ENCODE data around the gene EHF.
"Not testable (repeated sequence)": the region's sequence is repeated elsewhere in the genome, so short reads cannot be mapped to it uniquely, and the experiment has no call there.

Gene EHF

GRCh38 chr11:34674038-34674437, 53.1 kb downstream of the EHF start:
- no peak for DNase-seq

GRCh38 chr11:34676227-34676626, 55.3 kb downstream of the EHF start:
- DNase-seq: no peak

GRCh38 chr11:34679681-34680080, 58.8 kb downstream of the EHF start:
- DNase-seq: no peak

GRCh38 chr11:34680206-34680605, 59.3 kb downstream of the EHF start:
- DNase-seq: no peak

GRCh38 chr11:34680918-34681586, 60.2 kb downstream of the EHF start:
- DNase-seq: no peak

- DNase-seq: no peak
Observed at GRCh38 chr11:34682825-34683224, 61.9 kb downstream of the EHF start.

- DNase-seq: no peak
Observed at GRCh38 chr11:34683396-34683795, 62.5 kb downstream of the EHF start.

GRCh38 chr11:34685864-34686263, 65.0 kb downstream of the EHF start:
- no peak for DNase-seq

- not testable (repeated sequence) for DNase-seq
Observed at GRCh38 chr11:34692299-34692698, 71.4 kb downstream of the EHF start.

GRCh38 chr11:34696862-34697261, 76.0 kb downstream of the EHF start:
- no peak for DNase-seq

GRCh38 chr11:34706709-34707461, 86.0 kb downstream of the EHF start:
- DNase-seq: no peak

- no peak for DNase-seq
Observed at GRCh38 chr11:34707462-34707840, 86.6 kb downstream of the EHF start.
